Fibroblast of villous mesenchyme (primary cell): ENCODE measurements around the gene CAMK2D. TPM values are rescaled to one million over a fixed set of nuclear protein-coding genes. Genes with fewer than 3 reads are reported as not detected.
A peak's percentile ranks its signal among the peaks of the same experiment; 100 is the strongest.

ENCODE experiments used
- DNase-seq: peaks from one replicate; pipeline ENCODE4 v3.0.0-alpha.2; 2010; ENCODE audit warnings: low read depth
- H3K4me3 ChIP-seq: 2 replicates; pipeline ENCODE4 v1.5.1; 2011; ENCODE audit warnings: low read depth, mild to moderate bottlenecking, low read length
- small RNA-seq: library from RNA; depleted of rRNA; stranded (forward); fragments of <200 nt; gene quantifications from one replicate; pipeline ENCODE3, GENCODE V24; 2012
- total RNA-seq: library from RNA; depleted of rRNA; stranded (reverse); fragments of >200 nt; gene quantifications from 2 replicates; pipeline ENCODE4 v1.2.3, GENCODE V29; 2012
- TF ChIP-seq, protein P1 (sequence below): IDR thresholded peaks from 2 replicates; pipeline ENCODE4 v1.5.1; 2012; ENCODE audit warnings: low read depth, mild to moderate bottlenecking, low read length; ENCODE audit not compliant: insufficient read depth

The CAMK2D gene
- total RNA-seq, 1 donor: 161 TPM

GRCh38 chr4:113404841-113405240 is 356.7 kb downstream of the CAMK2D start:
- DNase-seq: no peak
- no peak overlapping the region for H3K4me3 ChIP-seq
- TF ChIP-seq, protein P1, sequence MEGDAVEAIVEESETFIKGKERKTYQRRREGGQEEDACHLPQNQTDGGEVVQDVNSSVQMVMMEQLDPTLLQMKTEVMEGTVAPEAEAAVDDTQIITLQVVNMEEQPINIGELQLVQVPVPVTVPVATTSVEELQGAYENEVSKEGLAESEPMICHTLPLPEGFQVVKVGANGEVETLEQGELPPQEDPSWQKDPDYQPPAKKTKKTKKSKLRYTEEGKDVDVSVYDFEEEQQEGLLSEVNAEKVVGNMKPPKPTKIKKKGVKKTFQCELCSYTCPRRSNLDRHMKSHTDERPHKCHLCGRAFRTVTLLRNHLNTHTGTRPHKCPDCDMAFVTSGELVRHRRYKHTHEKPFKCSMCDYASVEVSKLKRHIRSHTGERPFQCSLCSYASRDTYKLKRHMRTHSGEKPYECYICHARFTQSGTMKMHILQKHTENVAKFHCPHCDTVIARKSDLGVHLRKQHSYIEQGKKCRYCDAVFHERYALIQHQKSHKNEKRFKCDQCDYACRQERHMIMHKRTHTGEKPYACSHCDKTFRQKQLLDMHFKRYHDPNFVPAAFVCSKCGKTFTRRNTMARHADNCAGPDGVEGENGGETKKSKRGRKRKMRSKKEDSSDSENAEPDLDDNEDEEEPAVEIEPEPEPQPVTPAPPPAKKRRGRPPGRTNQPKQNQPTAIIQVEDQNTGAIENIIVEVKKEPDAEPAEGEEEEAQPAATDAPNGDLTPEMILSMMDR: no peak

DNA sequence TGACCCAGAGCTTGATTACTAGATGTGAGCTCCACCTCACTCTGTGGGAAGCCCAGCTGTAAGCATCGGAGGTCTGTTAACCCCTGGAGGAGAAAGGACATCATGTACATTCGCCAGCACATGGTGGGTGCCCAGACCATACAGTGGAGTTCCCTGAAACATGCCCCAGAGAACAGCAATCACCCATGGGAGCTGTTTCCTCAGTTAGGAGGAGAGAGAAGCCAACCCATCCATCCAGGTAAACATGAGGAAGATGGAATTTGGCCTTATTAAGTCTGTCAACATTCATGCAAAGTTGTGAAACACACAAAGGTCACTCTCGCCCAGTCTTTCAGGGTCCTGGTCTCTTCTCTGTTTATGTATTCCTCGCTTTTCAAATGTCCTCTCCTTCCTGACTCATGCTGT is 357.4 kb downstream of the CAMK2D start:
- TF ChIP-seq, protein P1: no peak
- DNase-seq: no peak
- no peak overlapping the region for H3K4me3 ChIP-seq

Small RNAs within 50 kb of the gene (small RNA-seq; reads per million reads assigned to genes)
- gene RN7SL184P (not detected), gene RNU1-138P (1.6 reads per million, percentile 39 among the genes with 10 or more reads in this experiment)

Other genes with a start within 250 kb of the CAMK2D start
- gene ARSJ, start 217.9 kb upstream of the CAMK2D start, total RNA-seq: 49.3 and 69.5 TPM in 2 replicates